HG02763 (cell line): ENCODE data around the gene HARS2.
"Not testable (repeated sequence)": the region's sequence is repeated elsewhere in the genome, so short reads cannot be mapped to it uniquely, and the experiment has no call there.

Experiments used
- ATAC-seq: cut with Tn5 transposase; IDR thresholded peaks from one replicate; pipeline ENCODE4 v1.9.1; 2021; ENCODE audit warnings: mild to moderate bottlenecking, moderate library complexity; ENCODE audit not compliant: unreplicated experiment

The HARS2 gene, protein sequence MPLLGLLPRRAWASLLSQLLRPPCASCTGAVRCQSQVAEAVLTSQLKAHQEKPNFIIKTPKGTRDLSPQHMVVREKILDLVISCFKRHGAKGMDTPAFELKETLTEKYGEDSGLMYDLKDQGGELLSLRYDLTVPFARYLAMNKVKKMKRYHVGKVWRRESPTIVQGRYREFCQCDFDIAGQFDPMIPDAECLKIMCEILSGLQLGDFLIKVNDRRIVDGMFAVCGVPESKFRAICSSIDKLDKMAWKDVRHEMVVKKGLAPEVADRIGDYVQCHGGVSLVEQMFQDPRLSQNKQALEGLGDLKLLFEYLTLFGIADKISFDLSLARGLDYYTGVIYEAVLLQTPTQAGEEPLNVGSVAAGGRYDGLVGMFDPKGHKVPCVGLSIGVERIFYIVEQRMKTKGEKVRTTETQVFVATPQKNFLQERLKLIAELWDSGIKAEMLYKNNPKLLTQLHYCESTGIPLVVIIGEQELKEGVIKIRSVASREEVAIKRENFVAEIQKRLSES

DNA sequence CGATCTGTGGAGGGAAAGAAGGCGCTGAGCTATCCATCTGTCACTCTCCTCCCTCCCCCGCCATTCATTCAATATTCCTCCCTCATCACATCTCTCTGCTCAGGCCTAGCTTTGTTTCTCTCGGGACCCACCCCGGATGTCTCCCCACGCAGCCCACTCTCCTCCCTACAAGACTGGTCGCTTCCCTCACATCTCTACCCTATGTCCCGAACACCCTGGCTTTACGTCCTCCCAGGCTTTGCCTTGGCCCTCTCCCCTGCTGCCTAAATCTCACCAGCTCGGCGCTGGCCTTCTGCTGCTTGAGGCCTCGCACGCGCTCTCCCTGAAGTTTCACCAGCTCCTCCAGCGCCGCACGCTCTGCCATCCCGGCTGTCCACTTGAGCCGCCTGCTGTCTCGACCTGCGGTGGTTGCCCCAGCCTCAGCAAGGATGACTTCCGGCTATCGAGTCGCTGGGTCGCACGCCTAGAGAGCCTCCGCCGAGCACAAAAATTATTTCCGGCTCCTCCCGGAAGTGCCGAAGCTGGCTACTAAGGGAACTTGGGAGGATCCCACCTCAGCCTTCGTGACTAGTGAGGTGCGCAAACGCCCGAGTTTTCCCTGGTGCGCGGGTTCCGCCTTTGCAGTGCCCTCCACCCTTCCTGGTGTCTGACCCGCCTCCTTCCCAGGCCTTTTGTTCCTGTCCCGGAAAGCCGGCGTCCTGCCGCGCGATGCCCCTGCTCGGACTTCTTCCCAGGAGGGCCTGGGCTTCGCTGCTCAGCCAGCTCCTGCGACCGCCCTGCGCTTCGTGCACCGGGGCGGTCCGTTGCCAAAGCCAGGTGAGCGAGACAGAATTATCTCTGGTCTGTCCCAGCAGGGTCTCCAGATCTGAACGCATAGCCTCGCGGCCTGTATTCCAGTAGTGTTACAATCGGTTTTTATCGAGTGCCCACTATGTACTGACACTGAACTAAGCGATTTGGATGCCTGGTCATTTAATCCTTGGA lies at the start of gene HARS2, which contains the start of gene HARS1:
Gene HARS2, plus strand, starts transcription at position 515 of the 984 bp plus-strand sequence. Its CDS starts 194 bp downstream, at position 709.
Gene HARS1, minus strand, starts transcription at position 430 of the 984 bp plus-strand sequence. Its CDS starts 66 bp downstream, at position 364.
- ATAC-seq: peak; percentile 96

DNA sequence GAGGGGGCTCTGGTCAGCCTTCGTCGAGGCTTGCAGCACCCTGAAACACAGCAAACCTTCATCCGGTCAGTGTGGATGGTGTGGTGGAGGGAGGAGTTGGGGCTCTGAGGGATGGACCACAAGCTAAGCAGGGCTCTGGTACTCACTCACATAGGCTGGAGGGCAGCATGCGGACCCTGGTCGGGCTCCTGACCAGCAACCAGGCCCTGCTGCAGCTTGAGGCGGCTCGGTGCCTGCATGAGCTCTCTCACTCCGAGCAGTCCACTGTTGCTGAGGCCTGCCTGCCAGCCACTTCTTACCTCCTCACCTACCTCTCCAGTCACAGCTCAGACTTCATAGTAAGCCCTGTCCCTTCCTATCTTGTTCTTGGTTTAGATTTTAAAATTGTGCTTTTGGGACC lies 49.5 kb upstream of the HARS2 start:
- no peak for ATAC-seq

DNA sequence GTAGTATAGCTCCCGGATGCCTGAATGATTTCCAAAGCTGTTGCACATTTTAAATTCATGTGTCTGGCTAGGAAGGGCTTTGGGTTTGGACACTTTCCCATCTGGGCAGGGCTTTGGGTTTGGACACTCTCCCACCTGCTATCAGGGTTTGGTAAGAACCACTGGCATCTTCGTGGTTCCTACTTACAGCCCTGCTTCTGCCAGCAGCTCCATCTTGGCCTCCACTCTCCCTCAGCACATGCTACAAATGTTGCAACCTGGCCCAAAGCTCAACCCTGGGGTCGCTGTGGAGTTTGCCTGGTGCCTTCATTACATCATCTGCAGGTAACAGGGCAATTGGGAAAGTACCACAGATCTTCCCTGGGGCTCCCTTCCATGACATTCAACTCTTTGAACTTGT lies 48.5 kb upstream of the HARS2 start:
- no peak for ATAC-seq

DNA sequence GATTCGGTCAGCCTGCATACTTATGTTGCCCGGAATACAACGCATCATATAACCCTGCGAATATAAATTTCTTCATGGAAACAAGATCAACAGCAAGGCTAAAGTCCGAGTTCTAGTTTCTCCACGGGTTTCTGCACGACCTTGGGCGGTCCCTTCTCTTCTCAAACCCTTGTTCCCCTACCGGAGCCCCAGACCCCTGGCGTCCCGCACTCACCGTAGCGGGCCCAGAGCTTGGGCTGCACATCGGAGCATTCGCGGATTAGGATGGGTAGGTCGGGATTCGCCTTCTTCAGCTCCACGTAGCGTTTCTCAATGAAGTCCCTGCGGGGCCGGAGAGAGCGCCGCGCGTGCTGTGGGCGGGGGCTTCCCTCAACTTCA lies 44.2 kb upstream of the HARS2 start:
- ATAC-seq: no peak

DNA sequence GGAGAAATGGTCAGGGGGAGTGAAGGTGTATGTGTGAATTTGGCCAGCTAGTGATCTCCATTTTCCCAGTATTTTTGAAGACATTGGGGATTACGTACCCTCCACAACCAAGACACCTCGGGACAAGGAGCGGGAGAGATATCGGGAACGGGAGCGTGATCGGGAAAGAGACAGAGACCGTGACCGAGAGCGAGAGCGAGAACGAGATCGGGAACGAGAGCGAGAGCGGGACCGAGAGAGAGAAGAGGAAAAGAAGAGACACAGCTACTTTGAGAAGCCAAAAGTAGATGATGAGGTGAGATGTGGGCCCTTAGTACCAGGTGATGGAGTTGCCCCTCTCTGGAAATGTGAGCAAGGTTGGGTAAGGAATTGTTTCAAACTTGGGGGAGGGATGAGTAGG lies 32.4 kb upstream of the HARS2 start:
- no peak for ATAC-seq

DNA sequence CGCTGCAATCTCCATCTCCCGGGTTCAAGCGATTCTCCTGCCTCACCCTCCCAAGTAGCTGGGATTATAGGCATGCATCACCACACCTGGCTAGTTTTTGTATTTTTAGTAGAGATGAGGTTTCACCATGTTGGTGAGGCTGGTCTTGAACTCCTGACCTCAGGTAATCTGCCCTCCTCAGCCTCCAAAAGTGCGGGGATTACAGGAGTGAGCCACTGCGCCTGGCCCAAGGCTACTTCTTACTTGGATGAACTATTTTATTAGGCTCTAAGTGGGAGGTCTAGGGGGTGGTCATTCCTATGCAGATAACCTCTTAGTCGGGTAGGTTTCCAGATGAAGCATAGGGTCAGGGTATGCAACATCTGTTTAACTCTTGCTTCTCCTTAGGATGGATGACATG lies 30.9 kb upstream of the HARS2 start:
- not testable (repeated sequence) for ATAC-seq

DNA sequence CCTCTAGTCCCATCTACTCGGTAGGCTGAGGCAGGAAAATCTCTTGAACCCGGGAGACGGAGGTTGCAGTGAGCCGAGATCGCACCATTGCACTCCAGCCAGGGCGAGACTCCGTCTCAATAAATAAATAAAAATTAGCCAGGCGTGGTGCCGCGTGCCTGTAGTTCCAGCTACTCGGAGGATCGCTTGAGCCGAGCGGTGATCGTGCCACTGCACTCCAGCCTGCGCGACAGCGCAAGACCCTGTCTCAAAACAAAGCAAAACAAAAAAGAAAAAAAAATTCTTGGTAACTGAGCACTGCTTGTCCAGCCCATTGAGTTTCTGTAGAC lies 27.3 kb upstream of the HARS2 start:
- no peak for ATAC-seq

DNA sequence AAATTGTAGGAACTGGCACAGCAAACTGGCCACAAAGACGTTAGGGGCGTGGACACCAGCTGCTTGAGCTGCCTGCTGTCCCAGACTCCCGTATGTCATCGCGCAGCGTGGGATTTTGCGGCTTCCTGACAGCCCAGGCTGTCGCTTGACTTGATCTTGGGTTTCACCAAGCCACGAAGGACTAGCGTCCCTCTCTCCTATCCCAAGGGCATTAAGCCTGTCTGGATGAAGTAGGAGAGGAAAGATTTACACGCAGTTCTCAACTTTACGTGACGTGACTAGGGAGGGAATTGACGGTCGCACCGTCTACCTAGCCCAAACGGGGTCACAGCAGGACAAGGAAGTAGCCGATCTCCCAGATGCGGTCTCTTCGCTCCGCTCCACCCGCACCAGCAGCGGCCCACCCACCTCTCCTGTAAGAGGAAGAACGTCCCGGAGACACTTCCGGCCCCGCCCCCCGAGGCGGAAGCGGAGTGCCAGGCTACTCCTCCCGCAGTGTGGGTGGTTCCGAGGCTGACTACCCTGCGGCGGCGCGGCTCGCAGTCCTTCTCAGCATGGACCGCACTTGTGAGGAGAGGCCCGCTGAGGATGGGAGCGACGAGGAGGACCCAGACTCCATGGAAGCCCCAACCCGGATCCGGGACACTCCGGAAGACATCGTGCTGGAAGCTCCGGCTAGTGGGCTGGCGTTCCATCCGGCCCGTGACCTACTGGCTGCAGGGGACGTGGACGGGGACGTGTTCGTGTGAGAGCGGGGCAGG lies 26.7 kb upstream of the HARS2 start, which contains the start of gene WDR55:
Gene WDR55, plus strand, starts transcription at position 546 of the 761 bp plus-strand sequence. Its CDS starts 9 bp downstream, at position 555.
- ATAC-seq: peak; percentile 98

DNA sequence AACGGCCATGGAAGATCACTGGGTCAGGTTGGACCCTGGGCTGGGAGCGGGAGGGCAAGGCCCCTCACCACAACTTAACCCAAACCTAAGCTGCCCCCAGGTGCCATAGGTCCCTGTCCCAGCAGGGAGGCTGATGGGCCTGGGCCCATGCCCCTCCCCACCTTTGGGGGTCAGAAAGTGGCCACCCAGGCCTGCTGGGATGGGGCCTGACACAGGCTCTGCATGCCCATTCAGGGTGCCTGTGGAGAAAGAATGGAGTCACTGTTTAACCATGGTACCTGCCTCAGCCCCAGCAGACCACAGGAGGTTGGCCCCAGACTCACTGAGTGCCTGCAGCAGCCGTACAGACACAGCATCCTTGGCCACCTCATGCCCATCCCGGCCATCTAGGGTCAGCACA lies 20.2 kb upstream of the HARS2 start:
- not testable (repeated sequence) for ATAC-seq

DNA sequence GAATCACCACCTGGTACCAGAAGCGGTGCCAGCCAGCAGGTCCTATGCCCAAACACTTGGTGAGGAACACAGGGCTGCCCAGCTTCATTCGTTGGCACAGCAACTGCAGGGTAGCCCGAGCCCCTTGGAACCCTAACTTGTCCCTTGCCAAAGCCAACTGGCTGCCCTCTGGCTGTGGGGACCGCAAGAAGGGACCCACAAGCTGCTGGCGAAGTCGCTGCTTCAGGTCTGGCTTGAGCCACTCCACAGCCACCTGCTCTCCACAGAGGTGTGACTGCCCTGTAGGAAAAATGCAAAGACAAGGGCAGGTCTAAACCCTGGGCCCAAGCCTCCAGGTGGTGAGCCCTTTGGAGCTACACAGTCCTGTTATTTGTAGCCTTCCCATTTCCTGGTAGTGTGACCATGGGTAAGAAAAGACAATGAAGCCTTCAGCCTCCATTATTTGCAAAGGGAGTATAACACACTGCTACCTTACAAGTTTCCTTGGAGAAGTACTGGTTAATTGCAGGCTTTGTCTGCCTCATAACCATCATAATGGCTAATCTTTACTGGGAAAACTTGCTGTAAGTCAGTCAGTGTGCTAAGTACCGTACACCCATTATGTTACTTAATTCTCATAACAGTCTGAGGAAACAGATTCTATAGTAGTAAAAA lies 19.7 kb upstream of the HARS2 start:
- no peak for ATAC-seq

DNA sequence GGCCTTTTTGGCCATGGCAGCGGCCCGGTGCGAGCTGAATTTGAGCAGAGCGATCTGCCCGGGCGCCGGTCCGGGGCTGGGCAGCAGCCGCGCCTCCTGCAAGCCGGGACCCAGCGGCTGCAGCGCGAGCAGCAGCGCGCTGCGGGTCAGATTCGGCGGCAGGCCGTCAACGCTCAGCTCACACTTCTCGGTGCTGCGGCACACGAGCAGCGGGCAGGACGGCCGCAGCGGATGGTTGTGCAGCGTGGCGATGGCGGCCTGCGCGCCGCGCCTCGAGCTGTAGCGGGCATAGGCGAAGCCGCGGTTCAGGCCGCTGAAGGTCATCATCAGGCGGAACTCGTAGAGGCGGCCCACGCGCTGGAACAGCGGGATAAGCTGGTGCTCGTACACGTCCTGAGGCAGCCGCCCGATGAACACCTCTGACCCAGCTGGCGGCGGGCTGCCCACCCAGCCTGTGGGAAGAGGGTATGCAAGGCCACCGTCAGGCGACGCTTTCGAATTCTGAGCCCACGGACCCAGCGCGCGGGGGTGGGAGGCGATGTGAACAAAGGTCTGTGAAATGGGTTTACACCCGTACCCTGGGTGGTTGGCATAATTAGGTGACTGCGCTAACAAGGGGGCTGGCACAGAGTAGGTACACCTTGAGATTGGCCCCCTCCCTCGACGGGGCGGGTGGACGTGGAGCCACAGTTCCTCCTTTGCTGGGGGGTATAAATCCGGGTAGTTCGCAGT lies 18.6 kb upstream of the HARS2 start:
- ATAC-seq: no peak

DNA sequence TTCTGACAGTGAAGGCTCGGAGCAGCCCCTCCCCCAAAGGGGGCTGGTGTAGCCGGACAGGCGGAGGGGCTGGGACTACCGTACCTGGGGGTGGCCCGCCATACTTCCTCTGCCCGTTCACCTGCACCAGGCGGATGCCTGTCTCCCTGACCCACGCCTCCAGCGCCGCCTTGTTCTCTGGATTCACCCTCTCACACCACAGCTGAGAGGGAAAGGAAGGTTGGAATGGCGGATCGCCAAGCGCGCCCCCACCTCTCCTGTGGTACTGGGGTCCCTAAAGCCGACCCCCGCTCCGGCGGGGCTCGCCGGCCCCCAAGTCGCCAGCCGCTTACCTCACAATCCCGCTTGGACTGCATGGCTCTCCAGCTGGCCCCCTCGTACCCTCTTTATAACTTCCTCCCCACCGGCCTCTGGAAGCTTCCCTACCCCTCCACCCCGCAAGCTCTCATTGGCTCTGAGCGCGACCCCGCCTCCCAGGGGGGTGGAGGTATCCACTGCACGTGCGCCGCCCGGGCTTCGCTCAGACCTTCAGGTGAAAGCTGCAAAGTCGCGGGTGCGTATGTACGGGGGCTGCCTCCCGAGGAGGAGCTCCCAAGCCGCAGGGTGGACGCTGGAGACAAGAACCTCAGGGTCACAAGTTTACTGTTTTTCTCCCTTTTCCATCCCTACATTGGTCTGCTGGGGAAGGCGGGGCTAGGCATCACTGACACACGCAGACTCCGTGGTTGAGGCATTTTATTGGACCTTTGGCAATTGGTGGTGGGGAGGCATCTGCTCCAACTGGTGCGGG lies 17.9 kb upstream of the HARS2 start, which contains the start of gene DND1:
Gene DND1, minus strand, starts transcription at position 390 of the 790 bp plus-strand sequence. Its CDS starts 34 bp downstream, at position 356.
- ATAC-seq: no peak

DNA sequence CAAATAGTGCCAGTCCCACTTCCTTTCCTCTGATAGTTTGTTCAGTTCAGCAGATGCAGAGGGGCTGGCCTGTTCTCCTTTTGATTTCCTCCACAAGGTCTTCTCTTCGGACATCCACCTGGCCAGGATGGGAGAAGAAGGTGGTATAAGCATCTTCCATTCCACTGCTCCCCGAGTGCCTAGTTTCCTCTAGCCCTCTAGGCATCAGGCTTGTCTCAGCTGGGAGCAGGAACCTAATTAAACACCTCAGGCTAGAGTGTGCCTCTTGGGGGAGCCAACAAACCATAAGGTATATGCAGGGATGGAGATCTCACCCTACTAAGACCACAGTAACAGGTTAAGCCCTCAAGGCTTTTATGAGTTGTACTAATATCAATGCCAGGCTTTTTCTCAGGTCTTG lies 17.0 kb upstream of the HARS2 start:
- no peak for ATAC-seq

DNA sequence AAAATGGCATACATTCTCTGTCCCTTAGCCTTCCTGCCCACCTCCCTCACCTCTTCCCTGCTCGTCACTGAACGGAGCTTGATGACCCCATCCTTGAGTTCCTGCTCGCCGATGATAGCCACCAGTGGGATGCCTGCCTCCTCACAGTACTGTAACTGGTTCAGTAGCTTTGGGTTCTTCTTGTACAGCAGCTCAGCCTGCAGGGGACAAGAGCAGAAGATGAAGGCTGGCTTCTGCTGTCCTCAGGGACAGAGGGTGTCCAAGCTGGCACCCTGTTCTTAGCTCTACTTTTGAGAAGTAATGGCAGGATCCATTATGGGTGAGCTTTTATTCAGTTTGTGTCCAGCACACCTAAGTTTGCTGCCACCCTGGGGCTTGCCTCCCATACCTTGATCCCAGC lies 16.6 kb upstream of the HARS2 start:
- ATAC-seq: no peak

DNA sequence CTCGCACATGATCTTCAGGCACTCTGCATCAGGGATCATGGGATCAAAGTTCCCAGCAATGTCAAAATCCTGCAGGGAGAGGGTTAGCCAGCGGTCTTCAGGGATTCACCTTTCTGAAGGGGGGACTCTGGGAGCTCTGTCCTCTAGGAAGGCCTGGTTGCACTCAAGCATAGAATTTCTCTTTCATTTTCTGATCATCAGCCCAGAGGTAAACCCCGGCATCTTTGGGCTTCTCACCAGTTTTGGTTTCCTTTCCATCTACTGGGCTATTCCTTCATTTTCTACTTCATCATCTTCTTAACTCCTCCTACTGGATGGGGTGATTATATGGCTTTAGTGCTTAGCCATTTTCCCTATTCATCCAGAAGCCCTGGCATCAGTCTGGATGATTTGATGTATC lies 13.3 kb upstream of the HARS2 start:
- ATAC-seq: no peak

DNA sequence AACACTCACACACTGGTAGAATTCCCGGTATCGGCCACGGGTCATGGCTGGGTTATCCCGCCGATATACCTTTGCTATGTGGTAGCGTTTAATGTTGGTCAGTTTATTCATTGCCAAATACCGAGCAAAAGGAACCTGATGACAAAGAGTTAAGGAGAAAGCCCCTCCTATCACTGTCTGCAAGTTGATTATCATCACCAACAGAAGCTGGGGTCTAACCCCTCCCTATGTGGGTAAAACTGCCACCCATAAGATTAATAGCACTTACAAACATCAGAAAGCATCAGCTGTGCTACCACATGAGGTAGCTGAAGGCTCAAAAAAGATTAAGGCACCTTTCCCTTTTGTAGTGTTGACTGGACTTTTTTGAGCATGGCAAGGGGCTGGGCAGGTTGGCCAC lies 12.3 kb upstream of the HARS2 start:
- ATAC-seq: no peak

DNA sequence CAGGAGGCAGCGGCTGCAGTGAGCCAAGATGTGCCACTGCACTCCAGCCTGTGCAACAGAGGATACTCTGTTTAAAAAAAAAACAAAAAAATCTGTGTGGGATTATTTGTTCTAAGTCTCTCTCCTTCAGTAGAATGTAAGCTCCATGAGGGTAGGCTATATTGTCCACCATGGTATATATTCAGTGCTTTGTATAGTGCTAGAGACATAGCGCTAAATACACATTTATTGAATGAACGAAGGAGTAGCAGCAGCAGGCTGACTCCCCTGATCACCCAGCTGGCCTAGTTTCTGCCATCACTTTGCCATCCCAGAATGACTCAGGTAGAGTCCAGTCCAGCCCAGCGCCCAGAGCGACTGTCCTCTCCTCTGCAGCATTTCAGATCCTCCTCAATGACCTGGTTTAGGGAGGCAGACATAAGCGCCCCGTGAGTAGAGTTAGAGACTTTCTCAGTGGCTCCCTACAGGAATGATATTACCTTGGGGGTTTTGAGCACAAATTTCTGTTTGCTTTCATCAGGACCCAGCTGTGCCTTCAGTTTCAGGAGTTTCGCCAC lies 801 bp upstream of the HARS2 start:
- ATAC-seq: no peak

DNA sequence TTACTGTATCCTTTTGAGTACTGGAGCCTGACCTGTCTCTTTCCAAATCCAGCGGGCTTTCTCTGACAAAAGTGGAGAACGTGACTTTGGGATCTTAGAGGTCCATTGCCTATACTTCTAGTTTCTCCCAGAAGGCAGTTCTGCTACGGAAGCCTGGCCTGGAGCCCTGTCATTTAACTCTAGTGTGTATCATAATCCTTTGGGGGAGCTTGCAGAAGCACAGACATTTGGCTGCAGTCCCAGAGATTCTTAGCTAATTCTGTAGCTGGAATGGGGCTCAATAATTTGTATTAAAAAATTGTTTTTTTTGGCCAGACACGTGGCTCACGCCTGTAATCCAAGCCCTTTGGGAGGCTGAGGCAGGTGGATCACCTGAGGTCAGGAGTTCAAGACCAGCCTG lies 3.0 kb downstream of the HARS2 start:
- no peak for ATAC-seq
